GM19372 (cell line): ENCODE results near the gene CD164L2.

Experiments
- ATAC-seq: cut with Tn5 transposase; IDR thresholded peaks from one replicate; pipeline ENCODE4 v1.9.1; 2021; ENCODE audit warnings: mild to moderate bottlenecking, low read depth, moderate library complexity; ENCODE audit not compliant: unreplicated experiment

The CD164L2 gene

DNA sequence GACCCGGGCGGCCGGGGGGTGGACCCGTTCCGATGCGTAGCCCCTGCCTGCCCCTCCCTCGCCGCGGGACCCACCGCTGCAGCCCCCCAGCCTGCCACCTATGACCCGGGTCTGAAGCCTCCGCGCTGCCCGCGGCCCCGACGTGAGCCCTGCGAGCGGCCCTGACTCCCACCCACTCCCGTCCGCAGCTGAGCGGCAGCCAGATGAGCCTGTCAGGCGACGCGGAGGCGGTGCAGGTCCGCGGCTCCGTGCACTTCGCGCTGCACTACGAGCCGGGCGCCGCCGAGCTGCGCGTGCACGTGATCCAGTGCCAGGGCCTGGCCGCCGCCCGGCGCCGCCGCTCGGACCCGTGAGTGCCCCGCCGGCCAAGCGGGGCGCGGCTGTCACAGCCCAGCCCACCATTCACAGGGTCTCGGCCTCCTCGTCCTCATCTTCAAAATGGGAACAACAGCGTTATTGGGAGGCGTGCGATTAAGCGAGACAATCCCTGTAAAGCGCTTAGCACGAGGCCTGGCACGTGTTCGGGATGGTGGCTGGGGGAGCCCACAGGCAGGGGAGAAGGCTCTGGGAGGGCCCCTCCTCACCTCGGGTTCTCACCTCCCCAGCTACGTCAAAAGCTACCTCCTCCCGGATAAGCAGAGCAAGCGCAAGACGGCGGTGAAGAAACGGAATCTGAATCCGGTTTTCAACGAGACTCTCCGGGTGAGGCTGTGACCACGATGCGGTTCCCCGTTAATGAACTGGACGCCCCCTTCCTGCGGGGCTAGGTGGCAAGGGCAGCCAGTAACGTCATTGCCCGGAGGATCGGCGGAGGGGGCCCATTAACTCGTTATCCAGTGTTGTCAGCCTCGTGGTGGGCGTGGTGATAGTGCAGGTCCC is 33.1 kb downstream of the CD164L2 start:
- no peak for ATAC-seq

- no peak for ATAC-seq
These were observed 34.0 kb downstream of the CD164L2 start for GRCh38 chr1:27348861-27349783.

DNA sequence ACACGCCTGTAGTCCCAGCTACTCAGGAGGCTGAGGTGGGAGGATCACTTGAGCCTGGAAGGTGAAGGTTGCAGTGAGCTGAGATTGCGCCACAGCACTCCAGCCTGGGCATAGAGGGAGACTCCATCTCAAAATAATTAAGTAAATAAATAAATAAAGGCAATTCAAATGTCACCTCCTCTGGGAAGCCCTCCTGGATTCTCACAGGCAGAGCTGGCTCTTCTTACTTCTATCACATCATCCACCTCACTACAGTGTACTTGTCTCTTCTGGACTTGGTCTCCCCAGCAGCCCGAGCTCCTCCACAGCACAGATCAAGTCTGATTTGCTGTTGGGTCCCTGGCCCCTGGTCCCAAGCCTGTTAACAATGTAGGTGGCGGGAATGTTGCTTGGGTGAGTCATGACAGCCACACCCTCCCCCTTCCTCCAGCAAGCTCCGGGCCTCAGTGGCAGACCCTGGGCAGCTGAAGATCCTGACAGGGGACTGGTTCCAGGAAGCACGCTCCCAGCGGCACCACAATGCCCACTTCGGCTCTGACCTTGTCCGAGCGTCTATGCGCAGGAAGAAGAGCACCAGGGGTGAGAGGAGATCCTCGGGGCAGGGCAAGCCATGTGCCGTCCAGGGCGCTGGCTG is 36.0 kb downstream of the CD164L2 start:
- ATAC-seq, result no peak

DNA sequence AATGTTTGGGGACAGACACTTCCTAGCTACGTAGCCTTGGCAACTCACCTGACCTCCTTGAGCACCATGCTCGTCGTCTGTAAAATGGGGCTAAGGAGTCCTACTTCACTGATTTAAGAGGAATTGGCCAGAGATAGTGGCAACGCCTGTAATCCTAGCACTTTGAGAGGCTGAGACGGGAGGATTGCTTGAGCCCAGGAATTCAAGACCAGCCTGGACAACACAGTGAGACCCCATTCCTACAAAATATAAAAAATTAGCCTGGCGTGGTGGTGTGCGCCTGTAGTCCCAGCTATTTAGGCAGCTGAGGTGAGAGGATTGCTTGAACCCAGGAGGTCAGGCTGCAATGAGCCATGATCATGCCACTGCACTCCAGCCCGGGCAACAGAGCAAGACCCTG is 36.8 kb downstream of the CD164L2 start:
- no peak for ATAC-seq

- ATAC-seq, result no peak
These were observed 37.9 kb downstream of the CD164L2 start for GRCh38 chr1:27345272-27345671.

- ATAC-seq, result no peak
These were observed 39.5 kb downstream of the CD164L2 start for GRCh38 chr1:27343639-27344025.

GRCh38 chr1:27342778-27343638 is 40.1 kb downstream of the CD164L2 start:
- no peak for ATAC-seq

DNA sequence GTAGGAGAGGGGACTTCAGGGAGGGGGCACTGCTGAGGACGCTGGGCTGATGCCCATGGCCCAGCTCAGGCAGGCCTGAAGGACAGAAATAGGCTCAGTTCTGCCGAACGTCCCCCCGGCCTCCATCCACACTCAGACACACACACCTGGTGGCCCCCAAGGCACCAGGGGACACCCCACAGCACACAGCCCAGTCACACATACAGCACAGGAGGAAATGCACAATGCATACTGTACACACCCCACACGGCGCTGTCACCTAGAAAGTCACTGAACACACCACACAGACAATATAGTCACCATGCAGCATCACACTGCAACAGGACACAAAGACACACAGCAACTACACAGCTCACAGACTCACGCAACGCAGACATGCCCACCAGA is 40.7 kb downstream of the CD164L2 start:
- no peak for ATAC-seq

DNA sequence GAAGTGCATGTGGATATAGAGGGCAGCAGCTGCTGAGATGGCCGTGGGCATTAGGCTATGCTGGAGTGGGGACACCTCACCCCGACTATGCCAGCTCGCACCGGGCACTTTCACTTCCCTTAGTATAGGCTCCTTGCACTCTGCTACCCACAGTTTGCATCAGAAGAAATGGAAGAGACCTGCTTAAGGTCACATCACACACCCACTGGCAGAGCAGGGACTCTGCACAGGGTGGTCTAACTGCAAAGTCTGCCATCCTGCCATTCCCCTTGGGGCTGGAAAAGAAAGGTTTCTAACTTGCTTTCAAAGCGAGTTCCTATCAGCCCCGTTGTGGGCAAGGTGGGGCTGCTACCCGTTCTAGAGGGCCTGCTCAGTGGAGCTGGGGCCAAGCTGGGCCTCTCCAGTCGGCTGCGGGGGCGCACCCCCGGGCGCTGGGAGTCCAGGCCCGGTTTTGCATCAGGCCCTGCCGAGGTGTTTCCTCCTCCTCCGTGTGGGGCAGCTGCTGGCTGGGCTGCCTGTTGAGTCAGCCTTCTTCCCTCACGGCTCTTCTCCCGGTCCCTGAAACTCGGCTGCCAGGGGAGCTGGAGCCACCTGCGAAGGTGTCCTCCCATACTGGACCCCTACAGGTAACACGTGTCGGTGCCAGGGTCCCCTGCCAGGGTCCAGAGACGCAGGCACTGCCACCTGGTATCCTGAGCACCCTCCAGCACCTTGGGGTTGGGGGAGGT is 41.4 kb downstream of the CD164L2 start, which contains the start of gene SYTL1:
TSS of gene SYTL1 (plus strand) at position 498 of the 728 bp plus-strand sequence. CDS start 3,313 bp downstream, outside the sequence.
- no peak for ATAC-seq

DNA sequence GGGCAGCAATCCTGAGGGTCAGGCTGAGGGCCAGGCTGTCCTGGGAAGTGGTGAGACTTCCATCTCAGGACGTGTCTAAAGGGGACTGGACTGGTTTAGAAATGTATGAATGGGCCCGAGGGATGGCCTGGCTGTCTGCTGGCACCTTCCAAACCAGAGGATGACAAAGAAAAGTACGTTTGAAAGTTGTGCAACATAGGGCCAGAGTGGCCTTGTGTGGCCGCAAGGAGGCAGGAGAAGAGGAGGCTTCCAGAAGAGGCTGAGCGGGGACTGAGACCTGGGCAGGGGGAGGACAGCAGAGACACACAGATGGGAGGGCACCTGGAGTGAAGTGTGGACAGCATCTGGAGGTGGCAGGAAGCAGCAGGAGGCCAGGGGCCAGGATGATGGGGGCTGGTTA is 43.9 kb downstream of the CD164L2 start:
- no peak for ATAC-seq

DNA sequence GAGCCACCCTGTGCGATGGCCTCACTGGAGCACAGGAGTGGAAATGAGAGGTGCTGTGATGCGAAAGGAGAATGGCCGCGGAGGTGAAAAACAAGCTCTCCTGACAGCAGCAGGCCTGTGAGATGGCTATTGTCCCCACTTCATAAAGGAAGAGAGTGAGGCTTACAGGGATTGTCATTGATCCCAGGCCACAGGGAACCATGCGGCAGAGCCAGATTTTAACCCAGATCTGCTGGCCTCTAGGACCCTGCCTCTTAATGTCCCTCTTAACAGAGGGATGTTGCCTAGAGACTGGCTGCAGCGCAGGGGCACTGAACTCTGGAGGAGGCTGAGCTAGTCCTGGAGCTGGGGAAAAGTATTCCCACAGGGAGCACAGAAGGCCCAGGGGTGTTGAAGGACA is 44.4 kb downstream of the CD164L2 start:
- ATAC-seq, result no peak

- ATAC-seq, result no peak
These were observed 46.4 kb downstream of the CD164L2 start for GRCh38 chr1:27336756-27337155.

DNA sequence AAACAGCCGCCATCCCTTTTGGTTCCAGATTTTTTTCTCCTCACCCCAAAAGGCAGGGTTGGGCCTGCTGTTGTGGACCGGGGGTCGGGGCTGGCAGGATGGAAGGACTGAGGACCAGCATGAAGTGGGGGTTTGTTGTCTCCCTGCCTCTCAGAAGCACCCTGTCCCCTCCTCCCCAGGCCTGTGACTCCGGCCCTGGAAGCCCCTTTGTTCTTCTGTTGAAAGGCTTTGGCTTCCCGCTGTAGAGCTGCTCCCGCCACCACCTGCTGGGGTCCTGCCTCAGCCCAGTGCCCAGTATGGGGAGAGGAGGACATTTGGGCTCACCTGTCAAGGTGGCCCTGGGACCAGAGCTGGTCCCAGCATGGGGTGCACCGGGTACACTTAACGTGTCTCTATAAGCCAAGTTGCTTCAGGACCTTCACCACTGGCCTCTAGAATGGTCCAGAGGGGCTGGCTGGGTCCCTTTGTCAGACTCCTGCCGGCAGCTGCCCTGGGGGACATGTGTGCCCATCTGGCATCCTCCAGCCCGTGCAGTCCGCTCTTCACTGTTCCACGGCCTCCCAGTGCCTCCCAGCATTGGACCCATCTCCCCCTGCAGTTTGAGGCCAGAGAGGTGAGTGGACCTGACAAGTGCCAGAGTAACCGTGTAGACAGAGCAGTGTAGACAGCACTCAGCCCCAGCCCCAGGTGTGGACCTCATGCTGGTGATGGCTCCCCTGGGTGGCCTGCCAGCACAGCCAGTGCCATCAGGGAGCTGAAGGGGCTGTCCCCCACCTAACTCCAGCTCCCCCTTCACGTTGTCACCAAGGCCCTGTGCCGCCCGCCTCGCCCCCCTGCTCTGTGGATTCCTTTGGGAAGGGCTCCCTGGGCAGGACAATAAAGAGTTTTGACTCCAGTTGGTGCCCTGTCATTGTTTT is 47.4 kb downstream of the CD164L2 start:
- no peak for ATAC-seq

DNA sequence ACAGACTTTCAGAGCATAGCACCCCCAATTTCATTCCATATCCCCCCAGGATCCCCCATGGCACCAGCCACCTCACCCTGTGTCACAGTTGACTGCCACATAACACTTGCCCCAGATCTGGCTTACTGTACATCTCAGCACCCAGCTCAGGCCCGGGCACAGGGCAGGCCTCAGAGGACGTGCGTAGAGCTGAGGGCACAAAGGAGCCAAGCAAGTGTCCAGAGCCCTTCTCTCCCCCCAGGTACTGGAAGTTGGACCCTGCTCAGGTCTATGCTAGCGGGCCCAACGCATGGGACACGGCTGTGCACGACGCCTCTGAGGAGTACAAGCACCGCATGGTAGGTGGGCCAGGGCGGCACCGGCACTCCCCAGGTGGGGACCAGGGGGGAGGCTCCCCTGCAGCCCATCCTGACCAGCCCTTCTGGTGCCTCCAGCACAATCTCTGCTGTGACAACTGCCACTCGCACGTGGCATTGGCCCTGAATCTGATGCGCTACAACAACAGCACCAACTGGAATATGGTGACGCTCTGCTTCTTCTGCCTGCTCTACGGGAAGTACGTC is 49.3 kb downstream of the CD164L2 start:
- ATAC-seq, result no peak

DNA sequence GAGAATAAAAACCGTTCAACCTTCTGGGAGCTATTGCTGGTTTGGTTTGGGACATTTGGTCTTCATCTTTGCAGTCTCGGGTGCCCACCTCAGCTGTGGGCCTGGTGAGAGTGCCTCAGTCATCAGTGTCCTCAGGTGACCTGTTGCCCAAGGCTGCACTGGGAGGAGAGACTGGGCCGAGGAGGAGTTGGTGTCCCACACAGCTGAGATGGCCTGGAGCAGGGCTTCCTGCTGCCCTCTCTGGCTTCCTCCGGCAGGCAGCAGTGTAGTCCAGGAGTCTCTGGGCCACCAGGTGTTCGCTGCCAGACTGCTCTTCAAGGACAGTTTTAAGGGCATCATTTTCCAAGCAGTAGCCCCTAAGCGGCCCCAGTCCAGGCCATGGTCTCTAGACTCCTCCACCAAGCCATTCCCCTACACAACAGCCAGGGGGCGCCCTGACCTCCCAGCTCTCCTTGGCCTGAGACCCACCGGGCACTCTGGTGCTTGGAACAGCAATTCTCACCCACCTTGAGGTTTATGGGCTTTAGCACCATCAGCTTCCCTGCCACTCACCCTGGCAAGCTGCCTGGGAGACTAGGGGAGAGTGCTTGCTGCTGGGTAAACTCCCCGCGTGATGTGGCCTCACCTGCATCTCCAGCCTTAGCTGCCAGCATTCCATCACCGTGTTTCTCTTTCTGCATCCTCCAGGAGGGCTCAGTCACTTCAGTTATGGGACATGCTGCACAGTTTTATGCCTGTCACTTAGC is 50.4 kb downstream of the CD164L2 start:
- no peak for ATAC-seq

- ATAC-seq, result no peak
These were observed 51.2 kb downstream of the CD164L2 start for GRCh38 chr1:27331922-27332321.

DNA sequence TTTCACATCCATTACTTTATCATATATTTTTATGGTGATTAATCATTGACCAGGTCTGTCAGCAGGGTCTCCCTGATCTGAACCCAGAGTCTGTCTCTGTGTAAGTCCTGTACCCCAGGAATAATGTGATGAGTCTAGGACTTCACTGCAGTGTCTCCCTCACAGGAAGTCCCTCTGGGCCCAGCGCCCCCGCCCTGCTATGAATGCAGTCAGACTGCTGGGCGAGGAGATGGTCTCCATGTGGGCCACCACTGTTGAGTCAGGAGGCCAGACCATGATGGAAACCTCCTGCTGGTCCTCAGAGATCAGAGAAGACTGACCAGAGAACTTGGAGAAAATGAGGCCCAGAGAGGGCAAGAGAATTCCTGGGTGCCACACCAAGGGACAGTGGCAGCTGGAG is 51.7 kb downstream of the CD164L2 start:
- no peak for ATAC-seq
